Erythroblast (primary cell): ENCODE measurements around the gene GNG4.
"Not testable (repeated sequence)": the region's sequence is repeated elsewhere in the genome, so short reads cannot be mapped to it uniquely, and the experiment has no call there.

Experiments used
- DNase-seq, 2 experiments: peaks; one replicate each; lab custom pipeline; 2025; lab: John Stamatoyannopoulos, UW
- GATA1 ChIP-seq: IDR thresholded peaks from 2 replicates; pipeline ENCODE4 v1.6.1; 2011; ENCODE audit warnings: low read depth, mild to moderate bottlenecking, control low read depth, low read length, moderate library complexity
- POLR2A ChIP-seq: IDR thresholded peaks from 2 replicates; pipeline ENCODE4 v1.6.1; 2011; ENCODE audit warnings: mild to moderate bottlenecking, low read length

Gene GNG4

GRCh38 chr1:235545292-235545930 lies 104.2 kb downstream of the GNG4 start:
- no peak for DNase-seq
- TF ChIP-seq POLR2A, result no peak
- TF ChIP-seq GATA1, result no peak

- not testable (repeated sequence) for DNase-seq
Measured at GRCh38 chr1:235542845-235543244, 106.7 kb downstream of the GNG4 start.

- TF ChIP-seq GATA1 (no peak), POLR2A (no peak)
- DNase-seq, result no peak
Measured at GRCh38 chr1:235533476-235534168, 116.0 kb downstream of the GNG4 start.

- TF ChIP-seq POLR2A (peak; percentile 23), GATA1 (no peak)
- DNase-seq, result no peak
Measured at GRCh38 chr1:235532360-235532759, 117.2 kb downstream of the GNG4 start.

- DNase-seq, result no peak
- TF ChIP-seq GATA1 (no peak), POLR2A (no peak)
Measured at GRCh38 chr1:235527196-235527814, 122.3 kb downstream of the GNG4 start.

- no peak for DNase-seq
- no peak for TF ChIP-seq GATA1
- no peak for TF ChIP-seq POLR2A
Measured at GRCh38 chr1:235525314-235525713, 124.3 kb downstream of the GNG4 start.

GRCh38 chr1:235516862-235517446 lies 132.6 kb downstream of the GNG4 start:
- TF ChIP-seq POLR2A, result no peak
- TF ChIP-seq GATA1, result no peak
- no peak for DNase-seq

- DNase-seq, result no peak
- TF ChIP-seq POLR2A, result no peak
- TF ChIP-seq GATA1, result no peak
Measured at GRCh38 chr1:235515844-235516512, 133.6 kb downstream of the GNG4 start.

GRCh38 chr1:235513495-235514366 lies 135.9 kb downstream of the GNG4 start:
- peak; percentile 75 to 83 for DNase-seq
- no peak for TF ChIP-seq POLR2A
- TF ChIP-seq GATA1, result no peak

GRCh38 chr1:235511470-235512240 lies 137.9 kb downstream of the GNG4 start:
- peak in 1 of 2 experiments; percentile 11 for DNase-seq

GRCh38 chr1:235510823-235511222 lies 138.8 kb downstream of the GNG4 start:
- TF ChIP-seq GATA1 (no peak), POLR2A (no peak)
- DNase-seq, result no peak

More at GRCh38 chr1:235511470-235512240, 137.9 kb downstream of the GNG4 start:
- no peak for TF ChIP-seq GATA1
- no peak for TF ChIP-seq POLR2A

GRCh38 chr1:235507623-235508022 lies 142.0 kb downstream of the GNG4 start:
- DNase-seq, result no peak
- TF ChIP-seq POLR2A, result no peak
- TF ChIP-seq GATA1, result no peak

- peak; percentile 100 for DNase-seq
- TF ChIP-seq GATA1 (no peak), POLR2A (peak; percentile 79)
Measured at GRCh38 chr1:235504494-235505222, 144.9 kb downstream of the GNG4 start.
